ENCODE data around the gene POLE. TPM values are rescaled to one million over a fixed set of nuclear protein-coding genes. Genes with fewer than 3 reads are reported as not detected.

Gene POLE
- total and polyA plus RNA-seq, 9 of the 15 experiments (the other 6 are each of a cell fraction or from before 2014, with no cell fraction given) = 2.4 to 154 (median 49.6) TPM

GRCh38 chr12:132723015-132723763 is 36.0 kb upstream of the POLE start (continued):
- TF ChIP-seq PKNOX1 (IDR thresholded peaks at IDR 0.05) (no peak), JUNB (CRISPR knock-in tag; conservative IDR thresholded peaks at IDR 0.05) (no peak), TOE1 (IDR thresholded peaks at IDR 0.05; ENCODE audit: borderline replicate concordance) (no peak), TOE1 (CRISPR knock-in tag; IDR thresholded peaks at IDR 0.05; ENCODE audit: borderline replicate concordance, low read depth) (no peak), CXXC5 (CRISPR knock-in tag; IDR thresholded peaks at IDR 0.05) (no peak), RBM15 (IDR thresholded peaks at IDR 0.05; ENCODE audit: insufficient read depth, low read length) (no peak), CREM (IDR thresholded peaks at IDR 0.05; ENCODE audit: low read depth) (peak; percentile 66)

- Histone ChIP-seq H3K27ac (ENCODE audit: extremely low read depth, low read depth, low read length) (no peak overlapping the region), H3K4me2 (ENCODE audit: insufficient read depth, low read length) (no peak overlapping the region), H3K27me3 (ENCODE audit: control insufficient read depth in 2 of 2, insufficient read depth in 2 of 2, low read length in 2 of 2) (no peaks in the 10 kb centered on the region), H3K79me2 (ENCODE audit: control insufficient read depth, insufficient read depth, low read length) (no peaks in the 10 kb centered on the region; the same call in 2 of the 3 replicates), H3K9me3 (replicated peaks; ENCODE audit: control insufficient read depth, insufficient read depth, low read depth, low read length) (no peaks in the 10 kb centered on the region), H3K4me1 (replicated peaks in 1 of 2; ENCODE audit: control insufficient read depth in 2 of 2, insufficient read depth in 2 of 2, low read length in 2 of 2) (peaks cover 0 to 18% of the 10 kb centered on the region in 2 experiments; a peak in 3 of 5 replicates), H3K4me3 (no peak overlapping the region), H3K9ac (ENCODE audit: insufficient read depth in 1 of 2, low read depth in 2 of 2, low read length in 2 of 2) (no peak overlapping the region), H3K9me1 (ENCODE audit: control insufficient read depth, insufficient read depth, low read length) (peaks cover 5% of the 10 kb centered on the region), H2AFZ (ENCODE audit: low read depth, low read length) (no peak overlapping the region), H3K36me3 (ENCODE audit: control insufficient read depth, insufficient read depth, low read length) (peaks cover 90% of the 10 kb centered on the region), H4K20me1 (replicated peaks; ENCODE audit: control insufficient read depth, insufficient read depth, low read length) (no peaks in the 10 kb centered on the region; the same call in 1 of the 2 replicates)
- intact Hi-C loops (cut with micrococcal nuclease) = no loop called here
- BruUV-seq (replicated peaks) = TSS peak; percentile 56
- no peak for FAIRE-seq
- ChIA-PET CTCF (ENCODE audit: low intra/inter-chr PET ratio) (no interaction called here), POLR2A (interaction anchor here (0.7 to 1.2 kb wide), 3 partner anchors 9 to 14 kb away, joined by 3 to 4 read pairs (median 3); no protein-coding TSS in a partner anchor)
- no peak for ATAC-seq
- no peak for DNase-seq (ENCODE audit: extremely low read depth in 1 of 4, low spot score in 3 of 4)
- in situ Hi-C loops (cut with MboI) = no loop called here
- WGBS (ENCODE audit: insufficient coverage, low coverage, missing lambda C conversion rate) = 97% methylated on average over 13 of the region's 25 CpGs
- no peak for TF ChIP-seq FOS (IDR thresholded peaks at IDR 0.05; ENCODE audit: extremely low read depth, insufficient read length)
- no peak for TF ChIP-seq STAT5B (CRISPR knock-in tag; IDR thresholded peaks at IDR 0.05)
- no peak for TF ChIP-seq CSDE1 (IDR thresholded peaks at IDR 0.05)
- 0 out of 2 replicates have a peak, but pooled peaks have one; percentile 14 for TF ChIP-seq RBFOX2 (IDR thresholded peaks at IDR 0.05; ENCODE audit: low read depth, low read length)
- no peak for TF ChIP-seq ILF3 (IDR thresholded peaks at IDR 0.05; ENCODE audit: borderline replicate concordance)
- TF ChIP-seq ZBTB9 (CRISPR knock-in tag; IDR thresholded peaks at IDR 0.05) = no peak
- TF ChIP-seq POLR2A (conservative IDR thresholded peaks at IDR 0.05) = peak; percentile 39; the same call in 1 of the 2 replicates
- TF ChIP-seq NFE2L1 (tag; IDR thresholded peaks at IDR 0.05; ENCODE audit: borderline replicate concordance, low read depth) = no peak
- no peak for TF ChIP-seq POLR3G (IDR thresholded peaks at IDR 0.05; ENCODE audit: extremely low read depth, insufficient read length, insufficient replicate concordance)
- TF ChIP-seq POLR2G (IDR thresholded peaks at IDR 0.05; ENCODE audit: low read depth, low read length) = peak; percentile 34; the same call in 1 of the 2 replicates
These were observed 33.6 kb upstream of the POLE start for GRCh38 chr12:132720606-132721345.
